ENCODE measurements around the gene OR52D1.

The OR52D1 gene

GRCh38 chr11:5514841-5515240, 26.4 kb downstream of the OR52D1 start:
- DNase-seq = no peak

GRCh38 chr11:5516599-5516998, 28.1 kb downstream of the OR52D1 start, which contains the start of gene UBQLNL:
Gene UBQLNL, minus strand, starts transcription at chr11:5516699. Its CDS starts 258 bp downstream, at chr11:5516441.
- DNase-seq = no peak

GRCh38 chr11:5521540-5521939, 33.1 kb downstream of the OR52D1 start:
- DNase-seq = no peak

GRCh38 chr11:5522308-5522707, 33.8 kb downstream of the OR52D1 start:
- no peak for DNase-seq

GRCh38 chr11:5524756-5525155, 36.3 kb downstream of the OR52D1 start:
- DNase-seq = no peak

GRCh38 chr11:5527716-5528115, 39.2 kb downstream of the OR52D1 start:
- DNase-seq = no peak

GRCh38 chr11:5528495-5528894, 40.0 kb downstream of the OR52D1 start:
- no peak for DNase-seq

- DNase-seq = no peak
Observed at GRCh38 chr11:5531053-5531831, 42.8 kb downstream of the OR52D1 start.

- DNase-seq = no peak
Observed at GRCh38 chr11:5534046-5534445, 45.6 kb downstream of the OR52D1 start.

- DNase-seq = no peak
Observed at GRCh38 chr11:5536482-5536881, 48.0 kb downstream of the OR52D1 start.
